Gastrocnemius medialis (tissue), 4 donors: ENCODE results near the gene NMBR. TPM values are rescaled to one million over a fixed set of nuclear protein-coding genes. Genes with fewer than 3 reads are reported as not detected.

Source experiments
- ATAC-seq, 2 donors: fragments of 150-250 bp; one replicate each; pipeline ENCODE4 v1.9.1; 2016
- DNase-seq, 2 donors: peaks; one replicate each; pipeline ENCODE4 v3.0.0-alpha.2; 2019
- H3K27ac ChIP-seq, 4 donors: fragments of 200-600 bp; sonication (generic); 1 replicate in 1 of 4; 2 replicates in 3 of 4; pipeline ENCODE4 v1.5.1; 2016 to 2018; ENCODE audit warnings: mild to moderate bottlenecking in 2 of 4, moderate library complexity in 1 of 4
- H3K27me3 ChIP-seq, 3 donors: fragments of 200-600 bp; sonication (generic) in 2 of 3; 1 replicate in 1 of 3; 2 replicates in 2 of 3; pipeline versions ENCODE4 v1.5.1 to v1.6.0; 2016 to 2019; ENCODE audit warnings: mild to moderate bottlenecking in 1 of 3, moderate library complexity in 1 of 3
- H3K36me3 ChIP-seq, 2 donors: fragments of 200-600 bp; sonication (generic) in 1 of 2; one replicate each; pipeline ENCODE4 v1.5.1; 2017 to 2018
- H3K4me1 ChIP-seq, 2 donors: fragments of 200-600 bp; sonication (generic) in 1 of 2; one replicate each; pipeline ENCODE4 v1.5.1; 2016 to 2017; ENCODE audit warnings: mild to moderate bottlenecking in 2 of 2
- H3K4me3 ChIP-seq, 4 donors: fragments of 200-600 bp; sonication (generic) in 3 of 4; 1 replicate in 1 of 4; 2 replicates in 3 of 4; pipeline ENCODE4 v1.5.1; 2016 to 2019; ENCODE audit warnings: mild to moderate bottlenecking in 2 of 4
- H3K9me3 ChIP-seq, 3 donors: fragments of 200-600 bp; sonication (generic) in 2 of 3; 1 replicate in 1 of 3; 2 replicates in 2 of 3; pipeline ENCODE4 v1.5.1; 2016 to 2019
- POLR2A ChIP-seq, 2 donors: fragments of 450-650 bp; IDR thresholded peaks; one replicate each; pipeline ENCODE4 v1.6.1; 2017; ENCODE audit warnings: antibody characterized with exemption in 2 of 2, mild to moderate bottlenecking in 2 of 2, moderate library complexity in 2 of 2
- in situ Hi-C, 4 donors: fragments of 200-750 bp; cut with MboI; loops; one replicate each; pipeline versions ENCODE4 v1.15.0 to v1.8.0; 2017; ENCODE audit warnings: low sequenced_read_pairs in 4 of 4
- intact Hi-C: fragments of 100-400 bp; cut with DNase I; formaldehyde crosslinking; loops from one replicate; pipeline ENCODE4 v1.15.1; 2023; ENCODE audit warnings: low total_unique reads
- total RNA-seq, 4 donors: library from RNA; depleted of rRNA; stranded (reverse); fragments of >200 nt; gene quantifications; one replicate each; pipeline versions ENCODE4 v1.1.0 to v1.2.3, GENCODE V29; 2016
- TF ChIP-seq, protein P1 (sequence below), 5 experiments: fragments of 450-650 bp in 3 of 5; fragments of 200-600 bp in 2 of 5; sonication (generic) in 2 of 5; IDR thresholded peaks in 4 of 5; conservative IDR thresholded peaks in 1 of 5; 1 replicate in 4 of 5; 2 replicates in 1 of 5; pipeline ENCODE4 v1.5.1; 2016 to 2019; ENCODE audit warnings: antibody characterized with exemption in 5 of 5, mild to moderate bottlenecking in 3 of 5, moderate library complexity in 3 of 5

Gene NMBR
- total RNA-seq, 4 donors from 2014 or later, result 0.23 TPM; not detected in 3

- TF ChIP-seq, protein P1, sequence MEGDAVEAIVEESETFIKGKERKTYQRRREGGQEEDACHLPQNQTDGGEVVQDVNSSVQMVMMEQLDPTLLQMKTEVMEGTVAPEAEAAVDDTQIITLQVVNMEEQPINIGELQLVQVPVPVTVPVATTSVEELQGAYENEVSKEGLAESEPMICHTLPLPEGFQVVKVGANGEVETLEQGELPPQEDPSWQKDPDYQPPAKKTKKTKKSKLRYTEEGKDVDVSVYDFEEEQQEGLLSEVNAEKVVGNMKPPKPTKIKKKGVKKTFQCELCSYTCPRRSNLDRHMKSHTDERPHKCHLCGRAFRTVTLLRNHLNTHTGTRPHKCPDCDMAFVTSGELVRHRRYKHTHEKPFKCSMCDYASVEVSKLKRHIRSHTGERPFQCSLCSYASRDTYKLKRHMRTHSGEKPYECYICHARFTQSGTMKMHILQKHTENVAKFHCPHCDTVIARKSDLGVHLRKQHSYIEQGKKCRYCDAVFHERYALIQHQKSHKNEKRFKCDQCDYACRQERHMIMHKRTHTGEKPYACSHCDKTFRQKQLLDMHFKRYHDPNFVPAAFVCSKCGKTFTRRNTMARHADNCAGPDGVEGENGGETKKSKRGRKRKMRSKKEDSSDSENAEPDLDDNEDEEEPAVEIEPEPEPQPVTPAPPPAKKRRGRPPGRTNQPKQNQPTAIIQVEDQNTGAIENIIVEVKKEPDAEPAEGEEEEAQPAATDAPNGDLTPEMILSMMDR (IDR thresholded peaks at IDR 0.05 in 4 of 5, conservative IDR thresholded peaks at IDR 0.05 in 1 of 5), result no peak
- no peak for TF ChIP-seq POLR2A (IDR thresholded peaks at IDR 0.05)
- no peak for DNase-seq
- in situ Hi-C loops (loop anchor here in 2 of 4 donors (25.0 kb wide), 1 partner anchor 256 kb away; no protein-coding TSS in a partner anchor), intact Hi-C loops (no loop called here)
- Histone ChIP-seq H3K27ac (no peak overlapping the region), H3K36me3 (no peaks in the 10 kb centered on the region), H3K4me1 (no peaks in the 10 kb centered on the region), H3K27me3 (no peaks in the 10 kb centered on the region), H3K4me3 (no peak overlapping the region), H3K9me3 (no peaks in the 10 kb centered on the region)
- ATAC-seq, result no peak
Observed at GRCh38 chr6:142130814-142131213, 16.1 kb downstream of the NMBR start.

DNA sequence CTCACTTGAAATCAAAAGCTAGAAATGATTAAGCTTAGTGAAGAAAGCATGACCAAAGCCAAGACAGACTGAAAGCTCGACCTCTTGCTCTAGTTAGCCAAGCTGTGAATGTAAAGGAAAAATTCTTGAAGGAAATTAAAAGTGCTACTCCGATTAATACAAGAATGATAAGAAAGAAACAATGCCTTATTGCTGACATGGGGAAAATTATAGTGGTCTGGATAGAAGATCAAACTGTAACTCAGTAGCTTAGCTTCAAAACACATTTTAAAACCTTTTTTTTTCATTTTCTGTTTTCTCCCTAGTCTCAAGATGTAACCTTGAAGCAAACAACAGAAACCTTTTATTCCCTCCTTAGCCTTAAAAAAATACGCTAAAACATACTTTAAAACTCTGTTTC, 25.6 kb downstream of the NMBR start:
- ATAC-seq (no peak), DNase-seq (no peak)
- Histone ChIP-seq H3K4me1 (no peaks in the 10 kb centered on the region), H3K36me3 (no peaks in the 10 kb centered on the region), H3K27ac (no peak overlapping the region), H3K4me3 (no peak overlapping the region), H3K27me3 (no peaks in the 10 kb centered on the region), H3K9me3 (no peaks in the 10 kb centered on the region)
- in situ Hi-C loops, result no loop called here
- intact Hi-C loops, result no loop called here
- TF ChIP-seq, protein P1 (IDR thresholded peaks at IDR 0.05 in 4 of 5, conservative IDR thresholded peaks at IDR 0.05 in 1 of 5), result no peak
- no peak for TF ChIP-seq POLR2A (IDR thresholded peaks at IDR 0.05)

- no peaks in the 10 kb centered on the region for H3K27me3 ChIP-seq
- in situ Hi-C loops (no loop called here), intact Hi-C loops (no loop called here)
- H3K9me3 ChIP-seq, result no peaks in the 10 kb centered on the region
- DNase-seq (no peak), ATAC-seq (no peak)
- no peaks in the 10 kb centered on the region for H3K4me1 ChIP-seq
- no peak for TF ChIP-seq POLR2A (IDR thresholded peaks at IDR 0.05)
- TF ChIP-seq, protein P1 (IDR thresholded peaks at IDR 0.05 in 4 of 5, conservative IDR thresholded peaks at IDR 0.05 in 1 of 5), result no peak
- H3K36me3 ChIP-seq, result no peaks in the 10 kb centered on the region
- no peak overlapping the region for H3K27ac ChIP-seq
- H3K4me3 ChIP-seq, result no peak overlapping the region
Observed at GRCh38 chr6:142118925-142119324, 28.0 kb downstream of the NMBR start.

GRCh38 chr6:142118328-142118727, 28.6 kb downstream of the NMBR start:
- no peak overlapping the region for H3K4me3 ChIP-seq
- H3K36me3 ChIP-seq, result no peaks in the 10 kb centered on the region
- in situ Hi-C loops, result no loop called here
- H3K9me3 ChIP-seq, result no peaks in the 10 kb centered on the region
- H3K27me3 ChIP-seq, result no peaks in the 10 kb centered on the region
- intact Hi-C loops, result no loop called here
- no peak for DNase-seq
- H3K4me1 ChIP-seq, result no peaks in the 10 kb centered on the region
- no peak for ATAC-seq
- H3K27ac ChIP-seq, result no peak overlapping the region
- TF ChIP-seq, protein P1 (IDR thresholded peaks at IDR 0.05 in 4 of 5, conservative IDR thresholded peaks at IDR 0.05 in 1 of 5), result no peak
- no peak for TF ChIP-seq POLR2A (IDR thresholded peaks at IDR 0.05)

GRCh38 chr6:142117366-142117765, 29.6 kb downstream of the NMBR start:
- intact Hi-C loops, result no loop called here
- no peaks in the 10 kb centered on the region for H3K27me3 ChIP-seq
- H3K36me3 ChIP-seq, result no peaks in the 10 kb centered on the region
- no peaks in the 10 kb centered on the region for H3K9me3 ChIP-seq
- H3K4me1 ChIP-seq, result no peaks in the 10 kb centered on the region
- H3K27ac ChIP-seq, result no peak overlapping the region
- DNase-seq (no peak), ATAC-seq (no peak)
- H3K4me3 ChIP-seq, result no peak overlapping the region
- TF ChIP-seq, protein P1 (IDR thresholded peaks at IDR 0.05 in 4 of 5, conservative IDR thresholded peaks at IDR 0.05 in 1 of 5), result no peak
- no peak for TF ChIP-seq POLR2A (IDR thresholded peaks at IDR 0.05)
- in situ Hi-C loops, result no loop called here
